GDM1 (cell line): Measurements from ENCODE around the gene RPLP2.

Source experiments
- DNase-seq: peaks from one replicate; lab custom pipeline; 2025; lab: John Stamatoyannopoulos, UW

RPLP2 gene

DNA sequence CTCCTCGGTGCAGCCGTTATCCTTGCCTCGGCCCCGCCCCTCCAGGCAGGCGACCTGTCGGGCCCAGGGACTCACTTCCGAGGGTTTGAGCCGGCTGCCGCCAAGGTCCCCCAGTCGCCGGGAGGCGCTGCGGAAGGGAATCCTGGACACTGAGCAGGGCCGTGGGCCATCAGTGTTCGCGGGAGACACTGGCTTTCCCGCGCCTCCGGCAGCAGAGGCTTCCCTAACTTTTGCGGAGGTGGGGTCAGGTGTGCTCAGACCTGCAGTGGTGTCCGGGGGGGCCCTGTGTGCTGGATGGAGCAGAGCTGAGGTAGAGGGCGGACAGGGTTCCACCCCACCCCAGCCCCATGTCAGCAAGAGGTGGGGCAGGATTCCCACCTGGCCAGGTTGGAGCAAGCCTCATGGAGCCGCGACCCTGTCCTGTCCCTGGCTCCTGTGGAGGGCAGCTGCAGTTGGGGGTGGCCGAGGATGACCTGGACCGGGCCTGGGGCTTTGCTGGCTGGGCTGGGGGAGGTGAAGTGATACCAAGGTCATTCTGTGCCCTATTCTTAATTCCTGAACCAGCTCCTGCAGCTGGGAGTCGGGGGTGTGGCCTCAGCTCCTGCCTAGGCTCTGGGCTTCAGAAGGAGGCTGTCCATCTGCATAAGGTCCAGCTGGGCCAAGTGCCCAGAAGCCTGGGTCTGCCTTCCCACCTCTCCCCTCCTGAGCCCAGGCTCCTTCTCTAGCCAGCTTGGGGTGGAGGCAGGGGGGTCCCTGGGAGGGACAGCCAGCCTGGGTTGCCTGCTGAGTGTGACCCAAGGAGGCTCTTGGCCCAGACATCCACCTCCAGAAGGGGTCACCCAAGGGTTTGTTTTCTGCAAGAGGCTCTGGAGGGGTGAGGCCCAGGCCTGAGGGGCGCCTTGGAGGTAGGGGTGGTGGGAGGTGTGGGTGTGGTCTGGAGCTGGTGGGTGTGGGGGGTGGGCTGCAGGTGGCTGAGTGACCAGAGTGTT, 41.3 kb downstream of the RPLP2 start:
- DNase-seq = no peak

DNA sequence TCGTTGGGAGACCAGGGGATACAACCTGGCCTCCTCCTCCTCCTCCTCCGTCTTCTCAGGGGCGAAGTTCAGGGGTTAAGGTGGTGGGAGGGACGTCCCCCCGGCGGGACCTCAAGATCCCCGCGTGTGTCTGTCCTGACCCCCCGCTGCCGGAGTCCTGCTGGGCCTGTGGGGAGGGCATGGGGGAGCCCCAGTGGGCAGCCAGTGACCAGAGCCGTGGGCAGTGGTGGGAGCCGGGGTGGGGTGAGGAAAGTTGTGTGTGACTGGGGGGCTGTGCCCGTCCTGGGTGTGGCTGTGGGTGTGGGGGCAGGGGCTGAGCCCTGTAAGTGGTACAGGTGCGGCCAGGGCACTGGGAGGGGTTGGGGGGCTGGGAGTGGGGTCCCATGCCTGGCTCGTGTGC, 43.0 kb downstream of the RPLP2 start:
- DNase-seq = no peak

DNA sequence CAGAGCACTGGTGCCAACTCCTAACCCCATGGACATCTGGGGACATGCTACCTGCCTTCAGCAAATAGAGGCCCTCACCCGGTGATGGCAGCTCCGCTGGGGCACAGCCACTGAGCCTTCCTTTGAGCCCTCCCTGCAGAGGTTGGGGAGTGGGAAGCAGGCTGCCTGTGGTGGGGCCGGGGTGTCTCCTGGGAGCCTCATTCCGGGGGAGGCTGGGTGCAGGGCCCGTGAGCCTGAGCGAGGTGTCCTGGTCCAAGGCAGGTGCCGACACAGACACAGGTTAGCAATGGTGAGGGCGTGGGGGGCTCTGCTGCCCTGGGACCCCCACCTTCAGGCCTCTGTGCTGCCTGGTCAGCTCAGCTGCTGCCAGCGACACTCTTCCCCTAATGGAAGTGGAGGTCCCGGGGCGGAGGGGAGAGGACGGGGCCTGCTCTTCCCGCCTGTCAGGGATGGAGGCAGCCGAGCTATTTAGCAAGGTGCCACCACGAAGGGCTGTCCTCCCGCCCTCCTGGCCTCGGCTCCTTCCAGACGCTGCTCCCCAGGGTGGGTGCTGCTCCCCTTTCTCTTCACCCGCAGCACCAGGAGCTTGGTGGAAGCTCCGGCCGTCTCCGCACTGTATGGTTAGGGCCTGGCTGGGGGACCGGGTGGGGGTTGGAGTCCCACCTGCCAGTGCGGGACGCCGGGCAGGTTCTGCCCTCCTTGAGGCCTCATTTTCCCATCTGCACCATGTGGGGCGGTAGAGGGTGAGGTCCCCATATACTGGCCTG, 44.1 kb downstream of the RPLP2 start:
- no peak for DNase-seq

DNA sequence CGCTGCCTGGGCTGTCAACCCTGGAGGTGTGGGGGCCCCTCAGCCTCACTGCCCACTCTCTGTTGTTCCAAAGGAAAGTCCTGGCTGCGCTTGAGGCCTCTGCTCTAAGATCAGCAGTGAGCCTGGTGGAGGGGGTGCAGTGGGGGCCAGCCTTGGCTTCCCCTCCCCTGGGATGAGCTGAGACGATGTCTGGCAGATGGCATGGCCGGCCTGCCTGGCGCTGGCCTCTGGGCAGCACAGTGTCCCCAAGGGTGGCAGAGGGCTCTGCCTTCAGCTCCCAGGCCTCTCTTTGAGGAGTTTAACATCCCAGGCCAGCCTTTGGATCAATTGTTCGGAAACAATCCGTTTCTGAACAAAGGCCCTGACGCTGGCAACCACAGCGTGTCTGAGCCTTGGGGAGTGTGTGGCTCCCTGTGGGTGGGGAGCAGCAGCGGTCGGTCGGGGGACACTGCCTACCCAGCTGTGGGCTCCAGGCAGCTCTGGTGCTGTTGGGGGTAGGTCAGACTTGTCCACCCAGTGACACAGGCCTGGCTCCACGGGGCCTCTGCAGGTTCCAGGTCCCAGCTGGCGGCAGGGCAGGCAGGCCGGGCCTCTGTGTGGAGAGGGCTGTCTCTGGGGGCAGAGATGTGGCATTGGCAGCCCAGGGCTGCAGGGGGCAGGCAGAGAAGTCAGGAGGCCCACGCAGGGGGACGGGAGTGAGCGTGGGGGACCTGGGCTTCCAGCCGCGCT, 45.0 kb downstream of the RPLP2 start:
- no peak for DNase-seq

DNA sequence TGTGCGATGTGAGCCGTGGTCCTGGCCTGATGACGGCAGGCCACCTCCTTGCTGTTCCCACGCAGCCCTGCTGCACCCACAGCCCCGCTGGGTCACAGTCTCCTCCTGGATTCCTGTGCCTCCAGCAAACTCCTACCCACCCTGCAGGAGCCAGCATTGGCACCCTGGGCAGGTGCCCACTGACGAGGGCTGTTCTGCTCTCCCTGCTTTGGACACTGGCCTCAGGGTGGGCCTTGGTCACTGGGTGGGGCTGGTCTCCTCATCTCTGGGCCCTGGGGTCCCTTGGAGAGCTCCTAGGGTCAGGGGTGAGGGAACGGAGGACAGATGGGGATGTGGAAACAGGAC, 45.5 kb downstream of the RPLP2 start:
- DNase-seq = no peak

DNA sequence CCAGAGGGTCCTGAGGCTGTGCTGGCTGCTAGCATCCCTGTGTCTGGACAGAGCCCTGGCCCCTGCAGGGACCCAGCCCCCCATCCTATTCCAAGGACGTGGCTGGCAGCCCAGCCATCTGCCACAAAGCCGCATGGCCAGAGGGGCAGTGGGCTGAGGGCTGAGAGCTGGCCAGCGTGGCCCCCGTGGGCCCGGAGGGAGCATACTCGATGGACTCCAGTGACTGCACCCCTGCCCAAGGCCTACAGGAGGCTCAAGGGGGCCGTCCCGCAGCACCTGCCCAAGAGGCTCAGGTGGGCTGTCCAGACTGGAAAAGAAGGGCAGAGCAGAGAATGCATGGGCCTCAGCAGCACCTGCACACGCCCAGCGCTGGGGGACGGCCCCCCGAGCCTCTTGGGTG, 46.0 kb downstream of the RPLP2 start:
- DNase-seq = no peak

DNA sequence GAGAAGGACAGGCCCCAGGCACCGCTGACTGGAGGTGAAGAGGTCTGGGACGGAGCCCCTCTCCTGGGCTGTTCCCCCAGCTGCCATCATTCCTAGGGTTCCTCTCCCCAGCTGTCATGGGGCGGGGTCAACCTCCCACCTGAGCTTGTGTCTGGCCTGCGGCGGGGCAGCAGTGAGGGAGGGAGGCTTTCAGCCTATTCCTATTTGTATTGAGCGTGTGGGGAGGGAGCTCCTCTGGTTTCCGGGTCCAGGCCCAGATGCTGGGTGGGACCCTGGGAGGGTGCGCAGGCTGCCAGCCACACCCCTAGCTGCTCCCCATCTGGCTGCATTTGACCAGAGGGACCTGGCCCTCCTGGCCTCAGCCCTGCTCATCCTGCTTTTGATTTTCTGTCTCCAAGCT, 46.6 kb downstream of the RPLP2 start:
- no peak for DNase-seq

DNA sequence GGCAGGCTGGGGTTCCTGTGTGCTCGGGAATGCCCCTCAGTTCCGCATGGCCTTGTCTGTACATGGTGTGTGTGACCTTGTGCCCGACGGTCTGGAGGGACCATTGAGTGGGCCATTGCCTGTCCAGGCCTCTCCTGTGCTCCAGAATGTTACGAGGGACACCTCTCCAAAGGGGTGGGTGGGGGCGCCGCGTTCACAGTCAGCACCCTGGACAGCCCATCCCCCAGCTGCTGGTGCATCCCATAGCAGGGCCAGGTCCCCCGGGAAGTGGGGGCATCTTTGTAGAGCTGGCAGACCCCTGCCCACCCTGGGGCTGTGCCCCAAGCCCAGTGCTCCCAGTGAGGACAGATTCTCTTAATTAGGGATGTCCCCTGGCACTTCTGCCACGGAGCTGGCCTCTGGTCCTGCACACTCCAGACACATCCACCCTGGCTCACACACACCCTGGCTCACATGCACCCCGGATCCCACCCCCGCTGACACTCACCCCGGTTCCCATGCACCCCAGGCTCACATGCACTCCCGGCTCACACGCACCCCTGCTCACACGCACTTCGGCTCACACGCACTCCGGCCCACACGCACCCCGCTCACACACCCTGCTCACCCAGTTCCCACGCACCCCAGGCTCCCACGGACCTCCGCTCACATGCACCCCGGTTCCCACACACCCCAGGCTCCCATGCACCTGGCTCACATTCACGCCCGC, 48.4 kb downstream of the RPLP2 start:
- DNase-seq = no peak

DNA sequence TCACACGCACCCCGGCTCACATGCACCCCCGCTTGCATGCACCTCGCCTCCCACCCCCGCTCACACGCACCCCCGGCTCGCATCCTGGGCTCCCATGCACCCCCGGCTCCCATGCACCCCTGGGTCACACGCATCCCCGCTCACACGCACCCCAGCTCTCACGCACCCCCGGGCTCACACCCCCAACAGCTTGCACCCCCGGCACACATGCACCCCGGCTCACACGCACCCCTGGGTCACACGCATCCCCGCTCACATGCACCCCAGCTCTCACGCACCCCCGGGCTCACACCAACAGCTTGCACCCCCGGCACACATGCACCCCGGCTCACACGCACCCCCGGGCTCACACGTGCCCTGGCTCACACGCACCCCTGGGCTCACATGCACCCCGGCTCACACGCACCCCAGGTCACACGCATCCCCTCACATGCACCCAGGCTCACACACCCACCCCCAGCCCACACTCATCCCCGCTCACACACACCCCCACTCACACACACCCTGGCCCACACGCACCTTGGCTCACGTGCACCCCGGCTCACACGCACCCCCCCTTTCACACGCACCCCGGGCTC, 49.1 kb downstream of the RPLP2 start:
- no peak for DNase-seq

DNA sequence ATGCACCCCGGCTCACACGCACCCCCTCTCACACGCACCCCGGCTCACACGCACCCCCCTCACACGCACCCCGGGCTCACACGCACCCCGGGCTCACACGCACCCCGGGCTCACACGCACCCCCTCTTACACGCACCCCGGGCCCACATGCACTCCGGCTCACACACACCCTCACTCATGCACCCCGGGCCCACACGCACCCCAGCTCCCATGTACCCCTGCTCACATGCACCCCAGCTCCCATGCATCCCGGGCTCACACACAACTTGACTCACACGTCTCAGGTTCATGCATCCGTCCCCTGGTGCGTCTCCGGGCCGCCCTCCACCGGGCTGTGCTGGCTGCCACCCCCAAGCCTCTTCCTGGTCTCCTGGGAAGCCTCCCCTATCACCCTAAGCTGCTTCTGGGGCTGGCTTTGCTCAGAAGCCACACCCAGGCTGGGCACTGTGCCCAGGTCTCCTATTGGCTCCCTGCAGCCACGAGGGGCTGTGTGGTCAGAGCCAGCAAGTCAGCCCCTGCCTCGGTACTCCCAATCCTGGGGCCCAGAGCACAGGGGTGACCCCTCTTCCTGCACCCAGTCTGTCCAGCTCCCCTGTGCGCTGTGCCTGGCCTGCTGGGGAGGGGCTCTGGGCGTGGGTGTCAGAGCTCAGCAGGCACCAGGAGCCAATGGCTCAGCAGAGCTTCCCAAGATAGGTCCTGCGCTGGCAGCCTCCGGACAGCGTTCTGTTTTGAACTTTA, 49.8 kb downstream of the RPLP2 start:
- DNase-seq = no peak

DNA sequence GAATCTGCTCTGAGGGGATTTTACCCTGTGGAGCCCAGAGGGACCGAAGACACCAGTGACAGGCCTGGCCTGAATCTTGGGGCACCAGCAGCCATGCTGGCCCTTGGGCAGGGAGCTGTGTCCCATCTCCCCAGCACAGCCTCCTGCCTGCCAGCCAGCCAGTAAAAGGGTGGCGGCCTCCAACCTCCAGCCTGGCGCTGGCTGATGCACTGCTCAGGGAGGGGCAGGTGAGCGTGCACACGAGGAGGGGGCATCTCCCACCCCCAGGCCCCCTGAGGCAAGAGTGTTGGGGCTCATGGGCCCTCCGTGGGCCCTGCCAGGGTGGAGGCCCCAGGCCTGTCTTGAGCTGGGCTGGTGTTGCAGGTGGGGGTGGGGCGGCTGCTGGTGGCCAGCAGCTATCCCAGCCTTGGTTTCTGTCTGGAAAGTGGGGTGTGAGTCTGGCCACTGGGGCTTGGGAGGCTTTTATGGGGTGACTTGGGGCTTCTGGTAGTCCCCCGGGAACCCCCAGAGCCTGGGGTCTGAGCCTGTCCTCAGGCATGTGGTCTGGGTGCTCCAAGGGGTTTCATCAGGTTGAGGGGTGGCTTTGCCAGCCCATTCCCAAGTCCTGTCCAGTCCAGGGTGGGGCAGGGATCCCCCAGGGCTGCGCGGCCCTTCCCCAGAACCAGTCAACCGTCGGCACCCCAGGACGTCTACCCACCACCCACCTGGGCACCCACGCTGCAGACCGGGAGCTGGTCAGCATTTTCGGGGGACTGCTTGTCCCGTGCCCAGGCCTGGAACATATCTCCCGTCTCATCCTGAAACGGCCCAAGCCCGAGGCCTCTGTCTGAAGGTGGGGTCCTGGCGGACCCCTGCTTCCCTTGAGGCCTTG, 50.7 kb downstream of the RPLP2 start:
- no peak for DNase-seq

DNA sequence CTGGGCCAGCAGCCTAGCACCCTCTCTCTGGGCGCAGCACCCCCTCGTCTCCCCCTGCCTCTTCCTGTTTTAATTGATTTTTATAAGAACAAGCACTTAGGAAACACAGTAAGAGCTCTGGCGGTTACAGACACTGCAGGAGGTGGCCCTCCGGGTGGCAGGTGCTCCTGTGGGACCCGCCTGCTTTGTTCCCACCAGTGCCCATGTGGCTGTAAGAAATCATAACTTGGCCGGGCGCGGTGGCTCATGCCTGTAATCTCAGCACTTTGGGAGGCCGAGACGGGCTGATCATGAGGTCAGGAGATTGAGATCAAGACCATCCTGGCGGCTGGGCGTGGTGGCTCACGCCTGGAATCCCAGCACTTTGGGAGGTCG, 51.3 kb downstream of the RPLP2 start:
- DNase-seq = no peak

DNA sequence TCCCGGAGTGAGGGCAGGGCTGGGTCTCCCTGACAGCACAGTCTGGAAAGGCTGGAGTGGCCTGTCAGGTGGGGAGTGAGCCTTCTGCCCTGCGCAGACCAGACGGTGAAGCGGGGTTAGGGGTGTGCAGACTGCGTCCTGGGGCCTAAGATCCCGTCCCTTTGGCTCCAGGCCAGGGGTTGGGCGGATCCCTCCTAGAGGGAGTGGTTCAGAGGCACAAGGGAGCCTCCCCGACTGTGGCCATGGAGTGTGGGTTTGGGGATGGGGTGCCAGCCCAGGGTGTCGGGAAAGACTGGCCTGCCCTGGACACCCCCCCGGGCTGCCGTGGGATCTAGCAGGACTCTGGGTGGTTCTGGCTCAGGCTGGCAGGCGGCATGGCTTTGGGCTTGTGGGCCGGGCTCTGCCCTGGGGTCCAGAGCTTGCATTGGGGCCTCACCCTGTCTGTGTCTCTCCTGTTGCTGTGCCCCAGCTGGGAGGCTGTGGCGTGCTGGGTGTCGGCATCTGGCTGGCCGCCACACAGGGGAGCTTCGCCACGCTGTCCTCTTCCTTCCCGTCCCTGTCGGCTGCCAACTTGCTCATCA, 52.4 kb downstream of the RPLP2 start:
- DNase-seq = no peak
